HCT116 (cell line): ENCODE data around the gene KLHDC10. TPM values are rescaled to one million over a fixed set of nuclear protein-coding genes. Genes with fewer than 3 reads are reported as not detected.

ENCODE experiments used
- ATAC-seq: fragments of 200-7000 bp; cut with Tn5 transposase; 2 replicates; pipeline ENCODE4 v1.9.1; 2020; ENCODE audit warnings: mild to moderate bottlenecking, moderate library complexity
- BruUV-seq: library from RNA; stranded (reverse); fragments of 400-500 nt; replicated peaks from 2 replicates; lab custom pipeline; 2021; lab: Mats Ljungman, UMichigan
- CTCF ChIA-PET: fragments of 300-600 bp; sonication (Branson Sonifier 250); formaldehyde crosslinking; loops from one replicate; lab custom pipeline; 2021; ENCODE audit warnings: antibody characterized with exemption; lab: Charles Lee
- POLR2A ChIA-PET: fragments of 300-600, 350-600 bp; sonication (Branson Sonifier 250); formaldehyde crosslinking; loops from one replicate; lab custom pipeline; 2021; ENCODE audit warnings: antibody characterized with exemption; lab: Charles Lee
- RAD21 ChIA-PET, 2 experiments: fragments of 300-600 bp; sonication (Branson Sonifier 250); formaldehyde crosslinking; loops; one replicate each; lab custom pipeline; 2023; ENCODE audit warnings: low total read pairs in 2 of 2; ENCODE audit not compliant: uncharacterized antibody in 2 of 2, unreplicated experiment in 2 of 2, low non-redundant PET in 1 of 2; lab: Charles Lee
- DNase-seq: peaks from one replicate; pipeline ENCODE4 v3.0.0-alpha.2; 2010; ENCODE audit warnings: low read depth, low spot score
- H2AFZ ChIP-seq: fragments of 200-600 bp; shearing (Covaris generic), sonication (generic); 2 replicates; pipeline ENCODE4 v1.6.1; 2017; ENCODE audit warnings: low read depth, mixed run types, mixed read lengths, antibody characterized with exemption, low read length; ENCODE audit not compliant: poor library complexity, severe bottlenecking
- H3K27ac ChIP-seq: 2 replicates; pipeline ENCODE4 v1.5.1; 2012; ENCODE audit warnings: low read depth, low read length
- H3K27me3 ChIP-seq: fragments of 200-600 bp; sonication (generic); 2 replicates; pipeline ENCODE4 v1.6.1; 2016; ENCODE audit warnings: mixed run types, low read length, mixed read lengths; ENCODE audit not compliant: insufficient read depth
- H3K36me3 ChIP-seq, 2 experiments: fragments of 200-500 bp in 1 of 2; fragments of 200-600 bp in 1 of 2; sonication (Bioruptor generic) in 1 of 2; sonication (generic) in 1 of 2; 2 replicates each; pipeline versions ENCODE4 v1.5.1 to v1.6.1; 2014 to 2016; ENCODE audit warnings: low read length in 2 of 2, inconsistent platforms in 1 of 2, mixed read lengths in 1 of 2, mixed run types in 1 of 2; ENCODE audit not compliant: insufficient read depth in 2 of 2, control insufficient read depth in 1 of 2
- H3K4me1 ChIP-seq, 2 experiments: fragments of 200-600 bp in 1 of 2; sonication (generic) in 1 of 2; 2 replicates each; pipeline versions ENCODE4 v1.5.1 to v1.6.1; 2012 to 2017; ENCODE audit warnings: low read length in 2 of 2, inconsistent platforms in 1 of 2, mild to moderate bottlenecking in 1 of 2, mixed read lengths in 1 of 2, mixed run types in 1 of 2, moderate library complexity in 1 of 2; ENCODE audit not compliant: insufficient read depth in 2 of 2, control insufficient read depth in 1 of 2
- H3K4me2 ChIP-seq: fragments of 200-600 bp; sonication (generic); 2 replicates; pipeline ENCODE4 v1.6.1; 2017; ENCODE audit warnings: mixed run types, low read length, mixed read lengths
- H3K4me3 ChIP-seq, 2 experiments: fragments of 200-600 bp in 1 of 2; sonication (generic) in 1 of 2; replicated peaks in 1 of 2; 2 replicates each; pipeline ENCODE4 v1.5.1; 2011 to 2016; ENCODE audit warnings: low read length in 2 of 2, control low read depth in 1 of 2, low read depth in 1 of 2, mild to moderate bottlenecking in 1 of 2, mixed read lengths in 1 of 2, mixed run types in 1 of 2
- H3K79me2 ChIP-seq: fragments of 200-600 bp; sonication (generic); 2 replicates; pipeline ENCODE4 v1.6.1; 2017; ENCODE audit warnings: mild to moderate bottlenecking, mixed run types, low read length, moderate library complexity, mixed read lengths; ENCODE audit not compliant: insufficient read depth
- H3K9ac ChIP-seq: fragments of 200-600 bp; sonication (generic); 2 replicates; pipeline ENCODE4 v1.6.1; 2016; ENCODE audit warnings: low read length, mixed read lengths
- H3K9me2 ChIP-seq: fragments of 200-600 bp; sonication (generic), shearing (Covaris generic); 2 replicates; pipeline ENCODE4 v1.6.1; 2017; ENCODE audit warnings: mixed run types, mild to moderate bottlenecking, moderate library complexity; ENCODE audit not compliant: insufficient read depth
- H3K9me3 ChIP-seq, 2 experiments: fragments of 200-500 bp in 1 of 2; fragments of 200-600 bp in 1 of 2; sonication (Bioruptor generic) in 1 of 2; sonication (generic) in 1 of 2; 2 replicates each; pipeline ENCODE4 v1.6.1; 2014 to 2017; ENCODE audit warnings: low read length in 2 of 2, mixed read lengths in 2 of 2, inconsistent platforms in 1 of 2, low read depth in 1 of 2, mild to moderate bottlenecking in 1 of 2, mixed run types in 1 of 2, moderate library complexity in 1 of 2; ENCODE audit not compliant: control insufficient read depth in 1 of 2, insufficient read depth in 1 of 2
- H4K20me1 ChIP-seq: fragments of 200-600 bp; sonication (generic), shearing (Covaris generic); 2 replicates; pipeline ENCODE4 v1.6.1; 2017; ENCODE audit warnings: mixed run types, mild to moderate bottlenecking, moderate library complexity; ENCODE audit not compliant: insufficient read depth
- CBX3 ChIP-seq: IDR thresholded peaks from 2 replicates; pipeline ENCODE4 v1.6.1; 2012; ENCODE audit warnings: low read depth
- FOSL1 ChIP-seq: IDR thresholded peaks from 2 replicates; pipeline ENCODE4 v1.6.1; 2012; ENCODE audit warnings: low read depth
- POLR2A ChIP-seq: IDR thresholded peaks from 2 replicates; pipeline ENCODE4 v1.7.0; 2011; ENCODE audit warnings: borderline replicate concordance; ENCODE audit not compliant: insufficient read depth, insufficient read length; ENCODE audit errors: extremely low read depth
- POLR2AphosphoS5 ChIP-seq: IDR thresholded peaks from 2 replicates; pipeline ENCODE4 v1.6.1; 2011; ENCODE audit warnings: mild to moderate bottlenecking, low read depth, low read length, moderate library complexity
- RAD21 ChIP-seq: IDR thresholded peaks from 2 replicates; pipeline ENCODE4 v1.6.1; 2012; ENCODE audit warnings: low read depth, mild to moderate bottlenecking
- ZFX ChIP-seq: fragments of 450-650 bp; IDR thresholded peaks from 2 replicates; pipeline ENCODE4 v1.6.1; 2017
- intact Hi-C: fragments of 100-400 bp; cut with micrococcal nuclease; formaldehyde crosslinking; loops from 2 replicates; pipeline ENCODE4 v1.10.0; 2022
- total RNA-seq: library from RNA; stranded (reverse); gene quantifications from one replicate; pipeline ENCODE4 v1.2.1, GENCODE V29; 2021; ENCODE audit not compliant: unreplicated experiment
- TF ChIP-seq, protein P1 (sequence below), 3 experiments: fragments of 200-600 bp in 1 of 3; sonication (generic) in 1 of 3; IDR thresholded peaks in 2 of 3; conservative IDR thresholded peaks in 1 of 3; 2 replicates each; pipeline ENCODE4 v1.5.1; 2012 to 2017; ENCODE audit warnings: low read depth in 2 of 3, low read length in 2 of 3, antibody characterized with exemption in 1 of 3, borderline replicate concordance in 1 of 3, control low read depth in 1 of 3, mild to moderate bottlenecking in 1 of 3, mixed read lengths in 1 of 3, mixed run types in 1 of 3, moderate library complexity in 1 of 3; ENCODE audit not compliant: insufficient read depth in 1 of 3

KLHDC10 gene
- total RNA-seq, 1 experiment from 2014 or later: 25.8 TPM

- Histone ChIP-seq H3K9me2 (no peaks in the 10 kb centered on the region), H3K4me1 (peaks cover 18 to 30% of the 10 kb centered on the region in 2 experiments), H2AFZ (no peak overlapping the region), H4K20me1 (no peaks in the 10 kb centered on the region), H3K9ac (no peak overlapping the region), H3K79me2 (no peaks in the 10 kb centered on the region), H3K36me3 (no peaks in the 10 kb centered on the region), H3K27me3 (no peaks in the 10 kb centered on the region), H3K4me3 (no peak overlapping the region), H3K9me3 (no peaks in the 10 kb centered on the region), H3K4me2 (no peak overlapping the region), H3K27ac (no peak overlapping the region)
- BruUV-seq: no TSS peak
- CTCF ChIA-PET: no interaction called here
- POLR2A ChIA-PET: no interaction called here
- no peak for TF ChIP-seq POLR2A
- no peak for TF ChIP-seq CBX3
- TF ChIP-seq RAD21: no peak
- TF ChIP-seq POLR2AphosphoS5: no peak
- TF ChIP-seq ZFX: no peak
- no peak for DNase-seq
- no peak for ATAC-seq
- intact Hi-C loops: no loop called here
- RAD21 ChIA-PET: no interaction called here
These were observed 72.5 kb downstream of the KLHDC10 start for GRCh38 chr7:130142654-130143333.

DNA sequence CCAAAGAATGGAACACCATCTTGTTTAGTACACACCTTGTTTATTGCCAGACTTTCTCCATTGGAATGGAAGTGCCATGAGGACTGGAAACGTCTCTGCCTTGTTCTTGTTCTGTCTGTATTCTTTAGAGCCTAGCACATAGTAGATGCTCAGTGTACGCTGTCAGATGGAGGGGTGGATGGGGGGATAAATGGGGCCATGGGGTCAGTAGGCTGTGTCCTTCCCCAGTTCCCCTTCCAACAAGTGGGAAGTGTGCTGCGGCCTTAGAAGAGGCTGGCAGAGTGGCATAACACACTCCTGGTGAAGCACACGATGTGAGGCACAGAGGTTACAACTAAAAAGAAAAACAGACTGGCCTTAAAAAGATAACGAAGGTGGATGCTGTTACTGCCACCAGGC is 73.0 kb downstream of the KLHDC10 start:
- no peak for ATAC-seq
- Histone ChIP-seq H3K4me3 (no peak overlapping the region), H3K36me3 (no peaks in the 10 kb centered on the region), H3K4me1 (peaks cover 18 to 30% of the 10 kb centered on the region in 2 experiments), H3K9ac (no peak overlapping the region), H3K9me3 (no peaks in the 10 kb centered on the region), H4K20me1 (no peaks in the 10 kb centered on the region), H3K79me2 (no peaks in the 10 kb centered on the region), H3K27ac (no peak overlapping the region; the same call in 1 of the 2 replicates), H3K4me2 (no peak overlapping the region), H3K27me3 (no peaks in the 10 kb centered on the region), H3K9me2 (no peaks in the 10 kb centered on the region), H2AFZ (no peak overlapping the region)
- ChIA-PET RAD21 (no interaction called here), CTCF (no interaction called here), POLR2A (no interaction called here)
- TF ChIP-seq, protein P1, sequence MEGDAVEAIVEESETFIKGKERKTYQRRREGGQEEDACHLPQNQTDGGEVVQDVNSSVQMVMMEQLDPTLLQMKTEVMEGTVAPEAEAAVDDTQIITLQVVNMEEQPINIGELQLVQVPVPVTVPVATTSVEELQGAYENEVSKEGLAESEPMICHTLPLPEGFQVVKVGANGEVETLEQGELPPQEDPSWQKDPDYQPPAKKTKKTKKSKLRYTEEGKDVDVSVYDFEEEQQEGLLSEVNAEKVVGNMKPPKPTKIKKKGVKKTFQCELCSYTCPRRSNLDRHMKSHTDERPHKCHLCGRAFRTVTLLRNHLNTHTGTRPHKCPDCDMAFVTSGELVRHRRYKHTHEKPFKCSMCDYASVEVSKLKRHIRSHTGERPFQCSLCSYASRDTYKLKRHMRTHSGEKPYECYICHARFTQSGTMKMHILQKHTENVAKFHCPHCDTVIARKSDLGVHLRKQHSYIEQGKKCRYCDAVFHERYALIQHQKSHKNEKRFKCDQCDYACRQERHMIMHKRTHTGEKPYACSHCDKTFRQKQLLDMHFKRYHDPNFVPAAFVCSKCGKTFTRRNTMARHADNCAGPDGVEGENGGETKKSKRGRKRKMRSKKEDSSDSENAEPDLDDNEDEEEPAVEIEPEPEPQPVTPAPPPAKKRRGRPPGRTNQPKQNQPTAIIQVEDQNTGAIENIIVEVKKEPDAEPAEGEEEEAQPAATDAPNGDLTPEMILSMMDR (IDR thresholded peaks at IDR 0.05 in 2 of 3, conservative IDR thresholded peaks at IDR 0.05 in 1 of 3; ENCODE audit: borderline replicate concordance in 1 of 3, insufficient read depth in 1 of 3, low read depth in 2 of 3, low read length in 2 of 3): no peak
- TF ChIP-seq FOSL1: no peak
- intact Hi-C loops: no loop called here
- no peak for DNase-seq
- BruUV-seq: no TSS peak
